Measurements from ENCODE around the gene SLC22A17. TPM values are rescaled to one million over a fixed set of nuclear protein-coding genes. Genes with fewer than 3 reads are reported as not detected.

SLC22A17 gene
- total RNA-seq, 1 donor from 2014 or later: 52.5 TPM

DNA sequence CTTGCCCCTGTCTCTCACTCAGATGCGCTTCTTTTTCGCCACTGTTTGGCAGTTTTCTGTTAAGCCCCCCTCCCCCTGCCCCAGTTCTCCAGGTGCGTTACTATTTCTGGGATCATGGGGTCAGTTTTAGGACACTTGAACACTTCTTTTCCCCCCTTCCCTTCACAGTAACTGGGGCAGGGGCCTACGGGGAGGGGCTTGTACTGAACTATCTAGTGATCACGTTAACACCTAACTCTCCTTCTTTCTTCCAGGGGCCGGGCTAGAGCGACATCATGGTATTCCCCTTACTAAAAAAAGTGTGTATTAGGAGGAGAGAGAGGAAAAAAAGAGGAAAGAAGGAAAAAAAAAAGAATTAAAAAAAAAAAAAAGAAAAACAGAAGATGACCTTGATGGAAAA is 27.7 kb downstream of the SLC22A17 start:
- Mint-ChIP-seq H3K36me3 (peaks cover 28% of the 10 kb centered on the region), H3K4me1 (ENCODE audit: unreplicated experiment) (peaks cover 16% of the 10 kb centered on the region), H3K27me3 (no peaks in the 10 kb centered on the region), H3K9me3 (no peaks in the 10 kb centered on the region), H3K27ac (no peak overlapping the region), H3K4me3 (peak overlapping the region; percentile 39)
- peak; percentile 47 for DNase-seq (ENCODE audit: extremely low spot score, unreplicated experiment)
- TF ChIP-seq, protein P1, sequence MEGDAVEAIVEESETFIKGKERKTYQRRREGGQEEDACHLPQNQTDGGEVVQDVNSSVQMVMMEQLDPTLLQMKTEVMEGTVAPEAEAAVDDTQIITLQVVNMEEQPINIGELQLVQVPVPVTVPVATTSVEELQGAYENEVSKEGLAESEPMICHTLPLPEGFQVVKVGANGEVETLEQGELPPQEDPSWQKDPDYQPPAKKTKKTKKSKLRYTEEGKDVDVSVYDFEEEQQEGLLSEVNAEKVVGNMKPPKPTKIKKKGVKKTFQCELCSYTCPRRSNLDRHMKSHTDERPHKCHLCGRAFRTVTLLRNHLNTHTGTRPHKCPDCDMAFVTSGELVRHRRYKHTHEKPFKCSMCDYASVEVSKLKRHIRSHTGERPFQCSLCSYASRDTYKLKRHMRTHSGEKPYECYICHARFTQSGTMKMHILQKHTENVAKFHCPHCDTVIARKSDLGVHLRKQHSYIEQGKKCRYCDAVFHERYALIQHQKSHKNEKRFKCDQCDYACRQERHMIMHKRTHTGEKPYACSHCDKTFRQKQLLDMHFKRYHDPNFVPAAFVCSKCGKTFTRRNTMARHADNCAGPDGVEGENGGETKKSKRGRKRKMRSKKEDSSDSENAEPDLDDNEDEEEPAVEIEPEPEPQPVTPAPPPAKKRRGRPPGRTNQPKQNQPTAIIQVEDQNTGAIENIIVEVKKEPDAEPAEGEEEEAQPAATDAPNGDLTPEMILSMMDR (conservative IDR thresholded peaks at IDR 0.05): no peak

DNA sequence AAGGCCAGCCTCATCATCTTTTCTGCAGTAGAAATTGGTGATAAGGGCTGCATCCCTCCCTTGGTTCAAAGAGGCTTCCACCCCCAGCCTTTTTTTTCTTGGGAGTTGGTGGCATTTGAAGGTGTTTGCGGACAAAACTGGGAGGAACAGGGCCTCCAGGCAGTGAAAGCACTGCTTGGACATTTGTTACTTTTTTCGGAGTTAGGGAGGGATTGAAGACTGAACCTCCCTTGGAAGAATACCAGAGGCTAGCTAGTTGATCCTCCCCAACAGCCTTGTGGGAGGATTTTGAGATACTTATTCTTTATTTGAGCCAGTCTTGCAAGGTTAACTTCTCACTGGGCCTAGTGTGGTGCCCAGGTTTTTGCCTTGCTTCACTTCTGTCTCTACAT is 28.2 kb downstream of the SLC22A17 start:
- H3K27me3 Mint-ChIP-seq: no peaks in the 10 kb centered on the region
- H3K4me3 Mint-ChIP-seq: peak overlapping the region; percentile 34
- TF ChIP-seq, protein P1 (conservative IDR thresholded peaks at IDR 0.05): no peak
- H3K36me3 Mint-ChIP-seq: peaks cover 34% of the 10 kb centered on the region
- H3K4me1 Mint-ChIP-seq (ENCODE audit: unreplicated experiment): peaks cover 16% of the 10 kb centered on the region
- no peak overlapping the region for H3K27ac Mint-ChIP-seq
- no peak for DNase-seq (ENCODE audit: extremely low spot score, unreplicated experiment)
- no peaks in the 10 kb centered on the region for H3K9me3 Mint-ChIP-seq

DNA sequence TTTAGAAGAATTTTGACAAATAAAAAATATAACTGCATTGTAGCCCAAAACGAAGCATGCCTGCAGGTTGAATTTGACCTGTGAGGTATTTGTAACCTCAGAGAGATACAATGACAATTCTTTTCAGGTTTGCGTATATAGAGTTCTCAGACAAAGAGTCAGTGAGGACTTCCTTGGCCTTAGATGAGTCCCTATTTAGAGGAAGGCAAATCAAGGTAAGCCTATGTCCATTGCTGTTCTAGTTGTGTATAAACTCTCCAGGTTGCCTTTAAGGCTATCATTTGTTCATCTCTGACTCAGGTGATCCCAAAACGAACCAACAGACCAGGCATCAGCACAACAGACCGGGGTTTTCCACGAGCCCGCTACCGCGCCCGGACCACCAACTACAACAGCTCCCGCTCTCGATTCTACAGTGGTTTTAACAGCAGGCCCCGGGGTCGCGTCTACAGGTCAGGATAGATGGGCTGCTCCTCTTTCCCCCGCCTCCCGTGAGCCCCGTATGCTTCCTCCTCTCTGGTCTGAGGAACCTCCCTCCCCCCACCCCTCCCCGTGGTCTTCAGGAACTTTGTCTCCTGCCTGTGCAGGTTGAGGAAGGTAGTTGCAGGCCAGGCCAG is 28.7 kb downstream of the SLC22A17 start:
- no peak for DNase-seq (ENCODE audit: extremely low spot score, unreplicated experiment)
- Mint-ChIP-seq H3K27ac (no peak overlapping the region), H3K9me3 (no peaks in the 10 kb centered on the region), H3K4me1 (ENCODE audit: unreplicated experiment) (peaks cover 16% of the 10 kb centered on the region), H3K36me3 (peaks cover 34% of the 10 kb centered on the region), H3K4me3 (peak overlapping the region; percentile 34), H3K27me3 (no peaks in the 10 kb centered on the region)
- TF ChIP-seq, protein P1 (conservative IDR thresholded peaks at IDR 0.05): no peak

DNA sequence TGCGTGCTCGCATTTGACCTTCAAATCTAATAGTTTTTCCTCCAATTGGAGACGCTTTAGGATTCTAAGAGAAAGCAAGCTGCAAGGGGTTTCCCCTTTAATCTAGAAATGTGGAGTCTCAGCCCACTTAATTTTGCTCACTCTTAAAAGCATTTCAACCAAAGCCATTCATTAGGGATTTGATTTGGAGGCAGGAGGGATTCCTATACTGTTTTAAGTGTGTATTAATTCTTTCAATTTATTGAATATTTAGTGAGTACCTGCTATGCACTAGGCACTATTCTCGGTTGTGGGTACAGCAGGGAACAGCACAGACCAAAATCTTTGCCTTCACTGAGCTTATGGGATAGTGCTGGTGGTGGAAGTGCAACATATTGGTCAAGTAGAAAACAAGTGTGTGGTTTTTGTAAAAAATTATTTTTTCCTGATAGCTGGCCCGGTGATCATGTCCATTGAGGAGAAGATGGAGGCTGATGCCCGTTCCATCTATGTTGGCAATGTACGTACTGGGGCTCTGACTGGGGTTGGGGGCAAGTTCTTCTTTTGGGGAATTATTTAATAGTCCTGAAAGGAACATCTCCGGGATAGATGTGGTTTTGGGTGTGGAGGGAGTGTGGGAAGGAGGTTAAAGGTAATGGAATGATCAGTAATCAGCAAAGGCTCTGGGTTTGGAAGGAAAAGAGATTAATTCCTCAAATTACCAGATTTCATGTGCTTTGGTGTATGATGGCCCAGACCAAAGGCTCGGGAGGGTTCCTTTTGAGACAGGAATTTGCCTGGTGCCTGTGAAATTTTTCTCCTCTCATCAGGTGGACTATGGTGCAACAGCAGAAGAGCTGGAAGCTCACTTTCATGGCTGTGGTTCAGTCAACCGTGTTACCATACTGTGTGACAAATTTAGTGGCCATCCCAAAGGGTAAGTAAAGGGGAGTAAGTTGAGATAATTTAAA is 29.8 kb downstream of the SLC22A17 start:
- H3K4me1 Mint-ChIP-seq (ENCODE audit: unreplicated experiment): peaks cover 13% of the 10 kb centered on the region
- H3K9me3 Mint-ChIP-seq: no peaks in the 10 kb centered on the region
- no peak for DNase-seq (ENCODE audit: extremely low spot score, unreplicated experiment)
- peaks cover 34% of the 10 kb centered on the region for H3K36me3 Mint-ChIP-seq
- H3K27ac Mint-ChIP-seq: peak overlapping the region; percentile 97
- H3K27me3 Mint-ChIP-seq: no peaks in the 10 kb centered on the region
- peak overlapping the region; percentile 98 for H3K4me3 Mint-ChIP-seq
- TF ChIP-seq, protein P1 (conservative IDR thresholded peaks at IDR 0.05): no peak

DNA sequence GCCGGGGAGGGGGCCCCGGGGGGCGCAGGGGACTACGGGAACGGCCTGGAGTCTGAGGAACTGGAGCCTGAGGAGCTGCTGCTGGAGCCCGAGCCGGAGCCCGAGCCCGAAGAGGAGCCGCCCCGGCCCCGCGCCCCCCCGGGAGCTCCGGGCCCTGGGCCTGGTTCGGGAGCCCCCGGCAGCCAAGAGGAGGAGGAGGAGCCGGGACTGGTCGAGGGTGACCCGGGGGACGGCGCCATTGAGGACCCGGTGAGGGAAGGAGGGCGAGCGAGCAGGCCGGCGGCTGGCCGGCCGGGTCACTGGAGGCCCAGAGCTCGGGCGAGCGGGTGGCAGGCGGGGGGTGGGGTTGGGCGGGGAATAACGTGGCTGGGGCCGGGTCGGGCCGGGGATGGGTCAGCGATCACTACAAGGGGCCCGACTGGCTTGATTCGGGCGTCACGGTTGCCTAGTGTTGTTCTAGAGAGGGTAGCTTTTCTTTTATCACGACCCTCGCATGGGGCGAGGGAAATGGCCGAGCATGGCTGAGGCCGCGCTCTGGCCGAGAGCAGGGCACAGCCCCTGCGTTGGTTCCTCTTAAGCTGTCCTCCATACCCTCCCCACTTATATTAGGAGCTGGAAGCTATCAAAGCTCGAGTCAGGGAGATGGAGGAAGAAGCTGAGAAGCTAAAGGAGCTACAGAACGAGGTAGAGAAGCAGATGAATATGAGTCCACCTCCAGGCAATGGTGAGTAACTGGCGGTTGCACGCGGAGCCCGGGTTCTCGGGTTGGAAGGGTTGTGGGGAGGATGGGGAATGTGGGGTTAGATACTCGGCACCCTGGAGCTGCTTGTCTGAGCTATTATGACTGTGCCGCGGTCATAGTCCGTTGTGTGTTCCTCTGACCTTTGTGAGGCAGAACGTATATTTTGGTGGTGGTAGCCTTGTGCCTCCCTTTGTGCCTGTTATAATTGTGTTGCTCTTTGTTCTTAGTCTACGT is 30.8 kb downstream of the SLC22A17 start:
- H3K27me3 Mint-ChIP-seq: no peaks in the 10 kb centered on the region
- H3K4me3 Mint-ChIP-seq: peak overlapping the region; percentile 98
- DNase-seq (ENCODE audit: extremely low spot score, unreplicated experiment): no peak
- H3K27ac Mint-ChIP-seq: peak overlapping the region; percentile 98
- peaks cover 11% of the 10 kb centered on the region for H3K4me1 Mint-ChIP-seq (ENCODE audit: unreplicated experiment)
- TF ChIP-seq, protein P1 (conservative IDR thresholded peaks at IDR 0.05): no peak
- H3K9me3 Mint-ChIP-seq: no peaks in the 10 kb centered on the region
- peaks cover 34% of the 10 kb centered on the region for H3K36me3 Mint-ChIP-seq
